ENCODE measurements around the gene PPEF1. TPM values are rescaled to one million over a fixed set of nuclear protein-coding genes. Genes with fewer than 3 reads are reported as not detected.
A peak's percentile ranks its signal among the peaks of the same experiment; 100 is the strongest.

Gene PPEF1, protein sequence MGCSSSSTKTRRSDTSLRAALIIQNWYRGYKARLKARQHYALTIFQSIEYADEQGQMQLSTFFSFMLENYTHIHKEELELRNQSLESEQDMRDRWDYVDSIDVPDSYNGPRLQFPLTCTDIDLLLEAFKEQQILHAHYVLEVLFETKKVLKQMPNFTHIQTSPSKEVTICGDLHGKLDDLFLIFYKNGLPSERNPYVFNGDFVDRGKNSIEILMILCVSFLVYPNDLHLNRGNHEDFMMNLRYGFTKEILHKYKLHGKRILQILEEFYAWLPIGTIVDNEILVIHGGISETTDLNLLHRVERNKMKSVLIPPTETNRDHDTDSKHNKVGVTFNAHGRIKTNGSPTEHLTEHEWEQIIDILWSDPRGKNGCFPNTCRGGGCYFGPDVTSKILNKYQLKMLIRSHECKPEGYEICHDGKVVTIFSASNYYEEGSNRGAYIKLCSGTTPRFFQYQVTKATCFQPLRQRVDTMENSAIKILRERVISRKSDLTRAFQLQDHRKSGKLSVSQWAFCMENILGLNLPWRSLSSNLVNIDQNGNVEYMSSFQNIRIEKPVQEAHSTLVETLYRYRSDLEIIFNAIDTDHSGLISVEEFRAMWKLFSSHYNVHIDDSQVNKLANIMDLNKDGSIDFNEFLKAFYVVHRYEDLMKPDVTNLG
- polyA plus RNA-seq (ENCODE audit: insufficient read length), result 0.44 TPM

DNA sequence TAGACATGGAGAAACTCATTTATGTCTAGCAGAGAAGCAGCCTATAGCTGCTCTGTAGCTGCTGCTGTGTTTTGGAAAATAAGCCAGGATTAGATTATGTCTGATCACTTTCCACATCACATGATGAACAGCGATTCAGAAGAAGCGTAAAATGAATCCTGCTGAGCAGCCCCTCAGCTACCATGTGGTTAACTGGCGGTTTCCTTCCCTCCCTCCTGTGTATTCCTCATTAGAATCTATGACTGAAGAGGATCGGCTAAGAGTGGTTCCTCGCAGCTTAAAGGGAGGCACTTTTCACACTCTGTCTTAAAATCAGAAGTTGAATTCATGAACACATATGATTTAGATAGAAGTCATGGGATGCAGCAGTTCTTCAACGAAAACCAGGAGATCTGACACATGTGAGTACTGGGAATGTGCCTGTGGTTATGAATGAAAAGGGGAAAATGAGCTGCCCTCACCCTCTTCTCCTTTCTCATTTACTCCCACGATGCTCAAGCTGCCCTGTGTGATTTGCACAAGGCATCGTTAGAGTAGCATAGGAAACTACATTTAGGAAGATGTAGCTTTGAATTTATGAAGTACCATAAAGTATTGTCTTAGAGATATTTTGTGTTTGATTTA is at the start of gene PPEF1:
TSS of gene PPEF1 (plus strand) at position 220 of the 624 bp plus-strand sequence. CDS start at position 356, 136 bp downstream.
- DNase-seq, result peak; percentile 24

- DNase-seq, result no peak
Measured at GRCh38 chrX:18661273-18661672, 46.2 kb upstream of the PPEF1 start.

DNA sequence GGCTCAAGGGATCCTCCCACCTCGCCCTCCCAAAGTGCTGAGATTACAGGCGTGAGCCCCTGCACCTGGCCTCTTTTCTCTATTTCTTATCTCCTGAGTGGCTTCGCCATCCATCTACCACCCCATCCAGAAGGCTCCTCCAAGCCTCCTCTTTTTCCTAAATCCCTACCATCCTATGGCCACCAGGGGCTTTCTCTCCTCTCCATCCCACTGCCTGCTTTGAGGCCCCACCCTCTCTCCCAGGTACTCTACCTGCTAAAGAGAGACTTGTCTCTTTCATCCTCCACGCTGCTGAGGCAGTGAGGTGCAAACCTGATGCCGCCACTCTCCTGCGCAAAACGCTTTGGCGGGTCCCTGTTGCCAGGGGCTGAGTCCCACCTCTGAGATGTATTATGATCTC is 42.5 kb upstream of the PPEF1 start:
- no peak for DNase-seq

- DNase-seq, result no peak
Measured at GRCh38 chrX:18666614-18667013, 40.8 kb upstream of the PPEF1 start.

DNA sequence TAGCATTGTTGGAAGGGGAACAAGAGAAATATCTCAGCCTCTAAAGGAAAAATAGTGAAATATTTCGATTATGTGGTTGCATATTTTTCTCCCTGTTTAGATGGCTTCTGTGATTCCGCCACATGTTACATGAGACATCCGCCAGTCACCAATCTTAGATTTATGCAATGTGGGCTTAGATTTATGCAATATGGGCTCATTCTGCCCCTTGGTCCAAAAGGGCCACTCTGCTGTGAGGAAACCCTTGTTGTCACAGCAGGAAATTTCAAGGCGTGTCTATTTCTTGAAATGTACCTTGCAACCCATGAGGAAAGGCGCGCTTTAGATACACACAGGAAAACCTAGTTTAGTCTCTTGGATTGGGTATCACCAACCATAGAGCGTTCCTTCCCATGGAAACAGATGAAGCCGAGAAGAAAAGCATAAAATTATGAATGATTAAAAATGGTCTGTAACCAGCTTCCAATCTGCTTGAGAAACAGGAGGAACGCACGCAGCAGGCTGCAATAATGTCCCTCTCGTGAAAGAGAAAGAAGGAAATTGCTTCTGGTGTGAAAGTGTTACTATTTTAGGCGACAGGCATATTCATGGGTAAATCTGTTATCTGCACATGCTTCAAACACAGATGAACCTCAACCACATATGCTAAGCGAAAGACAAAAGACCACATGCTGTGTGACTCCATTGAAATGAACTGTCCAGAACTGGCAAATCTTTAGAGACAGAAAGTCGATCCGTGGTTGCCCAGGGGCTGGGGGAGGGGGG is 39.2 kb upstream of the PPEF1 start:
- no peak for DNase-seq

DNA sequence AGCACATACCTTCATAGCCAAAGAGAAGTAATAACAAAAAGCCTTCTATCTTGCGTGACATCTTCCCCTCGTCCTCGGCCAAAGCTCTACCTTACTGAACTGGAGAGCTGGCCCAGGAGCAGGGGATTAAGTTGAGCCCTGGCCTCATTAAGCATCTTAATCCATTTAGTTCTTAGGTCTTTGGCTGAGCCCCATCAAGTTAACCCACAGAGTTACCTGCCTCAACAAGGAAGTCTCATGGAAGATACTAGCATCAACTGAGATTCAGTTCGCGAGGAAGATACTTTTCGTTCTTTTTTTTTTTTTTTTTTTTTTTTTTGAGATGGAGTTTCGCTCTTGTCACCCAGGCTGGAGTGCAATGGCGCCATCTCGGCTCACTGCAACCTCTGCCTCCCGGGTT is 35.4 kb upstream of the PPEF1 start, which contains the start of gene RS1:
TSS of gene RS1 (minus strand) at position 101 of the 400 bp plus-strand sequence. CDS start at position 61, 40 bp downstream.
- DNase-seq, result no peak

DNA sequence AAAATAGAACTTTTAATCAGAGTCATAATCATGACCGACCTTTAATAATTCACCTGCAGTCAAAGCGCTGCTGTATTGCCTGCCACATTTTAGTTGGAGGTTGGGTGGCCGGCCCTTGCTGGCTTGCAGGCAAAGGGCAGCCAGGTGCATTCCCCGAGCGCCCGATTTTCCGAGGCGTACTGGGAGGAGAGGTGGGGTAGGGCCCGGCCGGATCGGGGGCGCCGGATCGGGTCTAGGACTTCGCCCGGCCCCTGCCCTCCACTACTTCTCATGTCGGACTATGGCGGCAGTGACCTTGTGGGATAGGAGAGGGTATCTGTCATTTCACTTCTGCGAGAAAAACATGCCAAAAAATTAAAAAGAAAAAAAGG is 33.0 kb upstream of the PPEF1 start:
- DNase-seq, result peak; percentile 13

DNA sequence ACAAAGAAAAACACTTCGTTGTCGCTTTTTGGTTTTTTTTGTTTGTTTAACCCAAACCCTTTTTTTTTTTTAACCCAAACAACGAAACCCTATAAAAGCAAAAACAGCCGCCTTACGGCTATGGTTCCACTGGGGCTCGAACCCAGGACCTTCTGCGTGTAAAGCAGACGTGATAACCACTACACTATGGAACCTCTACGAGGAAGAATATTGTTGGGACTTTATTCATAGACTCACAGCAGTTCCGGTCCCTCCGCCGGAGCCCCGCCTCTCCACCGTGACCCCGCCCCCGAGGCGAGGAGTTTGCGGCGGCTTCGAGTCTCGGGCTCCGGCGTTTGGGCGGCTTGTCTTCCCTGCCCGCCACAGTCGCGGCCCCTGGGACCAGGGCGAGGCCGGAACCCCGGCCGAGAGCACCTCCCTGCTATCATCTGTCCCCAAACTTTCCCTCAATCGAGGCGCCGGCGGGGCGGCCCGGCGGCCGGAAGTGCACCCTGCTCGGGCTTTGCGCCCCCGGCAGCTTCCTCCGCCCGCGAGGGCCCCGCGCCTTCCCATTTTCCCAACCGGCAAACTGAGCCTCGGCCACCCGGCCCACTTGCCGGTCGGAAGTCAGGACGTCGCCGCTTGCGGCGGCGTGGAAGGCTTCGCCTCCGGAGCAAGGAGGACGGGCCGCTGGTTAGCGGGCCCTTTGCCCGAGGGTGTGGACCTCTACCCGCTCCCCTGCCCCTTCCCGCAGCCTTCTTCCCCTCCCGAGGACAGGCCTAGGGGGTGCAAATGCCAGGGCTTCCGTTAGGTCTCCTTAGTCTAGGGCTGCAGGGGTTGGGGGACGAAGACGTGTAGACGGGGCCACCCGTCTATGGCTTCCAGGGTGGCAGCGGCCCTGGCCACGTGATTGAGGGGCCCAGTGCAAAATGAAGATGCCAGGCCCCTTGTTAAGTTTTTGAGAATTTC is 32.4 kb upstream of the PPEF1 start:
- DNase-seq, result peak; percentile 83

DNA sequence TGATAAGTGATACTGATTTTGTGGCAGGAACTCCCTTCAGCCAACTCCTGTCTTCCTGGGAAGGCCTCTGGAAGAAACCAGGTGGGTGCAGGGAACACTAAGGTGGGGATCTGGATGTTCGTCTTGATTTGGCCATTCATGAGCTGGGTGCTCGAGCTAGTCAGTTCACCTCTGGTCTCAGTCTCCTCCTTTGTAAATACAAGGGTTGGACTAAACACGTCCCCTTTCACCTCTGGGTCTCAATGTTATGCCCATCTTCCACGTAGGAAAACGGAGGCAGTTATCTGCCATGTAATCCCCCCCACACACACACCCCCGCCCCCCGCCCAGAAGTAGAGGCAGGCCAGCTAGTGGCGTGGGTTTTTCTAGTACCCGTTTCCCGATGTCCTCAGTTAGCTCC is 31.4 kb upstream of the PPEF1 start:
- no peak for DNase-seq

GRCh38 chrX:18676470-18676869 is 31.0 kb upstream of the PPEF1 start:
- no peak for DNase-seq

GRCh38 chrX:18677161-18677869 is 30.1 kb upstream of the PPEF1 start:
- DNase-seq, result no peak

DNA sequence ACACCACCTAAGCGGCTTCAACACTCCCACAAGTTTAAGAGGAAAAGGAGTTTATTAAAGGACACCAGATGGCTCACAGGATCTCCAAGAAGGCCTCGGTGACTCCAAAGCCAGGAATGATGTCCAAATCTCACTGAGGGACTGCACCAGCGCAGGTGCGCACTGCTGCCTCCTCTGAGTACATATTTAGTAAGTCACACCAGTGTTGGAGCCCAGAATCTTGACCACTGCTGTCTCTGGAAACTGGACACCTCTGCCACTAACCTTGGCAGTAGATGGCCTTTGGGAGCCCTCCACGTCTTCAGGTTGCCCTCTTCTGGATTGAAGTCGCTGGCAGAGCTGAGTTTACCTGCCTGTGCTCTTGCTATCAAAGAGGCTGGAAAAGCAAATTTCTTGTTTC is 25.4 kb upstream of the PPEF1 start:
- no peak for DNase-seq

DNA sequence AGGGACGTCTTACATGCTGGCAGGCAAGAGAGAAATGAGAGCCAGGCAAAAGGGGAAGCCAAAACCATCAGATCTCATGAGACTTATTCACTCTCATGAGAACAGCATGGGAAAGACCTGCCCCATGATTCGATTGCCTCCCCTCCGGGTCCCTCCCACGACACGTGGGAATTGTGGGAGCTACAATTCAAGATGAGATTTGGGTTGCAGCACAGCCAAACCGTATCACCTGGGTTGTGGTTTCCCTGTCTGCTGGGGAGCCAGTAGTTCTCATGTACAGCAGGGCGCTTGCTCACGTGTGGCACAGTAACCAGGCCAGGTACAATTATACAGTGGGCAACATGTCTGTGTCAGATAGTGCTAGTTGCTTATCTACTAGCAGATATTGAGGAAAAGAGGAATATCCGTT is 24.5 kb upstream of the PPEF1 start:
- no peak for DNase-seq

DNA sequence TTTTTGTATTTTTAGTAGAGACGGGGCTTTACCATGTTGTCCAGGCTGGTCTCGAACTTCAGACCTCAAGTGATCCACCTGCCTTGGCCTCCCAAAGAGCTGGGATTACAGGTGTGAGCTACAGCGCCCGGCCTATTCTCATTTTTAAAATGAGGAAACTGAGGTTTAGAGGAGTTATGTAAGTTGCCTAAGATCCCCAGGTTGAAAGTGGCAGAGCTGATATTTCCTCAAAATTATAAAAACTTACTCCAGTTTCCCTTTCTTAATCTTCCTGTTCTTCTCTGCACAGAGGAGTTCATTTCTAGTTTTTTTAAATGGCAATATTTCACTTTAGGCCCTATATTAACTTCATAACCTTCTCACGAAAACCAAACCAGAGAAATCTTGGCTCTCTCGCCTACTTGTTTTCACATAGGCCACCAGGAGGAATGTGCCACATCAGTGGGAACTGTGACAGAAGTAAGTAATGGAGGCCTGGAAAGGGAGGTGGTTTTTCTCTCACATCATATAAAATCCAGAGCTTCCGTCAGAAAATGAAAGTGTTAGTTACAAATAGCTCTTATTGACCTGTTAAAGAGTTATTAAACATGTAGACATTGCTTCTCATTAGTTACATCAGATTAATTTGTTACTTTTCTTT is 19.5 kb upstream of the PPEF1 start:
- no peak for DNase-seq

DNA sequence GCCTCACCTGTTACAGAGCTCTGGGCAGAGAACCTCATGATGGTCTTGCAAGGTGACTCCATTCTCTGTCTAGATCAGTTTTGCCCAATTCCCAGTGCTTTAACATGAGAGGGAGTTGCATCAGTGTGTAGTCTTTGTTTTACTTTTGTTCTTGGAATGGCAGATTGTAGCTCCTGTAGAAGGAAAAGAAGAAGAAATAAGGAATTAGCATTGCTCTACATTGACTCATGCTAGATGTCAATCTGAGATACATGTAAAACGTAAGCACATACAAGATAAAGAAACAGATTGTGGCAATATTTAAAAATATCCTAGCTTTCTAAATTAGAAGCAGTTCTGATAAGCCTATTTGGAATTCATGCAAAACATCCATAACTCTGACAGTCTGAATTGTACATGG is 16.0 kb upstream of the PPEF1 start:
- DNase-seq, result no peak

DNA sequence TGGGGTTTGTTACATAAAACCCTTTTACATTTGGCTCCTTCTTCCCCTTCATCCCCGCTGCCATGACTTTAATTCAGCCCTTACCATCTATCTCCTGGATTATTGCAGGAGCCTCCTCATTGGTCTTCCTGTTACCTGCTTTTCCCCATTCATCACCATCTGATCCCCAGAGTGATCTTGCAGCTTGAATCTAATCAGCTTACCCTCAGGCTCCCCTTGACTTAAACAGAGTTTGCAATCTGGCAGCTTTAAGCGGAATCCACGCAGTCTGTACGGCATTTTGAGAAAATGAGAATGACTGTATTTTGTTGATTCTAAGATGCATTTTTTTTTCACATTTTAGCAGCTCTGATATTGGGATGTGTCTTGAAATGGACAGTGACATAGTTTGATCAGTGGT is 14.9 kb upstream of the PPEF1 start:
- no peak for DNase-seq

- no peak for DNase-seq
Measured at GRCh38 chrX:18696653-18697052, 10.8 kb upstream of the PPEF1 start.

DNA sequence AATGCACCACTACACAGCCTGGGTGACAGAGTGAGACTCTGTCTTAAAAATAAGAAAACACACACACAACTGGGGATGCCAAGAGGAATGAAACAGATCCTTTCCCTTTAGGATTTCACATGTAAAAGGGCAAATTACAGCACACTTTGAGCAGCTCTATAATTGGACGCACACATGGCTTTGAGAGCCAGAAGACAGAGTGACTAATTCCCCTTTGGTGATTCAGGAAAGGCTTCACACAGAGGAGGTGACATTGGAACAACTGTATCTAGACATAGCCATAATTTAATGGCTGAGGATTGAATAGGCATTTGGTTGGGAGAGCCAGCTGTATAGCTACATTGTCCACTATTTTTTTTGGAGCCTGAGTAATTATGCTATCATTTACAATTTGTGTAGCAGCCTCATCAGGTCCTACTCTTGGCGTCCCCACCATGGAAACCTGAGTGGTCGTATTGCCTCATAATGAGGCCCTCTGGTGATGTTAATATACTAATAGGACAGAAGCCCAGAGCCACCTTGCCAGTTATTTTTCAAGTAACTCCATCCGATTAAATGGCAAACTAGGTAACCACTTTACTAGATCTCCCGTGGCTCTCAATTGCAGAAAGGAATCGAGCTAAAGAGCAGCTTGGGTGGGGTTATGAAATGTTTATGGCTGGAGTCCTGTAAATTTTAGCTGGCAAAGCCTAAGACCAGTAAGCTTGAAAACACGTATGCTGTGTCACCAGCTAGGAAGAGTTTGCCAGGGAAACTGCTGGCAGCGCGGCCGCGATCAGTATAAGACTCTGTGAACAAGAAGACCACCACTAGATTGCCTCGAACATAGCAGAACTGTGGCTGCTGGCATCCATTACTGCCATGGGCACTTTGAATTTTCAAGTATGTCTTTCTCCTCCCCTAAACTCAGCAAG is 8.5 kb upstream of the PPEF1 start:
- no peak for DNase-seq

- no peak for DNase-seq
Measured at GRCh38 chrX:18701621-18702361, 5.7 kb upstream of the PPEF1 start.
